ENCODE measurements around the gene CORO7. TPM values are rescaled to one million over a fixed set of nuclear protein-coding genes. Genes with fewer than 3 reads are reported as not detected.

The CORO7 gene
- total and polyA plus RNA-seq, 9 of the 15 experiments (the other 6 are each of a cell fraction or from before 2014, with no cell fraction given): 0.45 to 77.2 (median 18.7) TPM

DNA sequence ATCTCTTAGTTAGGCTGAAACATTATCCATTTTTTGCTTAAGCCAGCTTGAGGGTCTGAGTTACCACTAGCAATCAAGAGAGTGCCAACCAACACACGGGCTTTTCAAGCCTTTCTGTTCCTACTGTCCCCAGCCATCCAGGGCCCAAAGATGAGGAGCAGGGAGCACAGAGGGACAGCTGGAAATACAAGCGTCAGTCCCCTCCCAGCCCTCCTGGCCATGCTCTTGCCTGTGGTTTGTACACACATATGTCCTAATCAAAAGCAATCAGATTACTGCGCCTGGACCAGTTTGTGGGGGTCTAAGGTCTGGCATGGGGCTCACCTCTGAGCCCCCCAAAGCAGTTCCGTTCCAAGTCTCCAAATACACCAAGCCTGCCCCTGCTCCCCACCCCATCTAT lies 3.5 kb downstream of the CORO7 start:
- FAIRE-seq: no peak
- H3K9ac ChIP-seq (ENCODE audit: insufficient read depth in 1 of 2, low read depth in 2 of 2, low read length in 2 of 2): no peak overlapping the region; a peak in 1 of 4 replicates
- H3K79me2 ChIP-seq (ENCODE audit: control insufficient read depth, insufficient read depth, low read length): peaks cover 41% of the 10 kb centered on the region
- H3K27me3 ChIP-seq (ENCODE audit: control insufficient read depth in 2 of 2, insufficient read depth in 2 of 2, low read length in 2 of 2): no peaks in the 10 kb centered on the region
- H3K4me3 ChIP-seq: no peak overlapping the region
- H3K4me2 ChIP-seq (ENCODE audit: insufficient read depth, low read length): no peak overlapping the region
- BruUV-seq (replicated peaks): no TSS peak
- ChIA-PET CTCF (ENCODE audit: low intra/inter-chr PET ratio) (no interaction called here), POLR2A (no interaction called here)
- ATAC-seq: no peak
- TF ChIP-seq CCNT2 (IDR thresholded peaks at IDR 0.05; ENCODE audit: borderline replicate concordance, extremely low read depth, insufficient read length, low read depth, low read length) (no peak), BDP1 (IDR thresholded peaks at IDR 0.05; ENCODE audit: insufficient read depth, insufficient read length) (no peak), NCOA6 (IDR thresholded peaks at IDR 0.05) (no peak), KLF1 (tag; IDR thresholded peaks at IDR 0.05) (no peak), ZNF175 (CRISPR knock-in tag; IDR thresholded peaks at IDR 0.05; ENCODE audit: low read depth) (no peak), MED1 (CRISPR knock-in tag; IDR thresholded peaks at IDR 0.05; ENCODE audit: borderline replicate concordance) (no peak), ERF (CRISPR knock-in tag; IDR thresholded peaks at IDR 0.05) (no peak), ZNF224 (CRISPR knock-in tag; IDR thresholded peaks at IDR 0.05) (no peak), MGA (IDR thresholded peaks at IDR 0.05) (no peak)
- peaks cover 17 to 41% of the 10 kb centered on the region in 2 experiments; a peak in 4 of 5 replicates for H3K4me1 ChIP-seq (replicated peaks in 1 of 2; ENCODE audit: control insufficient read depth in 2 of 2, insufficient read depth in 2 of 2, low read length in 2 of 2)
- H3K9me3 ChIP-seq (replicated peaks; ENCODE audit: control insufficient read depth, insufficient read depth, low read depth, low read length): no peaks in the 10 kb centered on the region
- intact Hi-C loops (cut with micrococcal nuclease) (loop anchor here (10.0 kb wide), 1 partner anchor 542 kb away; the partner anchor contains the start of gene SEC14L5), in situ Hi-C loops (cut with MboI) (no loop called here)
- 84% methylated on average over 4 of the region's 4 CpGs for WGBS (ENCODE audit: insufficient coverage, low coverage, missing lambda C conversion rate)
- peaks cover 36% of the 10 kb centered on the region for H4K20me1 ChIP-seq (replicated peaks; ENCODE audit: control insufficient read depth, insufficient read depth, low read length)
- peaks cover 61% of the 10 kb centered on the region; the same call in 2 of the 3 replicates for H3K36me3 ChIP-seq (ENCODE audit: control insufficient read depth, insufficient read depth, low read length)
- DNase-seq (ENCODE audit: extremely low read depth in 1 of 4, low spot score in 3 of 4): no peak
- no peaks in the 10 kb centered on the region for H3K9me1 ChIP-seq (ENCODE audit: control insufficient read depth, insufficient read depth, low read length)
- H3K27ac ChIP-seq (ENCODE audit: extremely low read depth, low read depth, low read length): no peak overlapping the region; the same call in 2 of the 3 replicates
- H2AFZ ChIP-seq (ENCODE audit: low read depth, low read length): no peak overlapping the region

Data from K562 (cell line).